Gastrocnemius medialis (tissue), 4 donors: ENCODE data around the gene PRKN. TPM values are rescaled to one million over a fixed set of nuclear protein-coding genes. Genes with fewer than 3 reads are reported as not detected.

ENCODE experiments used
- ATAC-seq, 2 donors: fragments of 150-250 bp; one replicate each; pipeline ENCODE4 v1.9.1; 2016
- DNase-seq, 2 donors: peaks; one replicate each; pipeline ENCODE4 v3.0.0-alpha.2; 2019
- H3K27ac ChIP-seq, 4 donors: fragments of 200-600 bp; sonication (generic); 1 replicate in 1 of 4; 2 replicates in 3 of 4; pipeline ENCODE4 v1.5.1; 2016 to 2018; ENCODE audit warnings: mild to moderate bottlenecking in 2 of 4, moderate library complexity in 1 of 4
- H3K27me3 ChIP-seq, 3 donors: fragments of 200-600 bp; sonication (generic) in 2 of 3; 1 replicate in 1 of 3; 2 replicates in 2 of 3; pipeline versions ENCODE4 v1.5.1 to v1.6.0; 2016 to 2019; ENCODE audit warnings: mild to moderate bottlenecking in 1 of 3, moderate library complexity in 1 of 3
- H3K36me3 ChIP-seq, 2 donors: fragments of 200-600 bp; sonication (generic) in 1 of 2; one replicate each; pipeline ENCODE4 v1.5.1; 2017 to 2018
- H3K4me1 ChIP-seq, 2 donors: fragments of 200-600 bp; sonication (generic) in 1 of 2; one replicate each; pipeline ENCODE4 v1.5.1; 2016 to 2017; ENCODE audit warnings: mild to moderate bottlenecking in 2 of 2
- H3K4me3 ChIP-seq, 4 donors: fragments of 200-600 bp; sonication (generic) in 3 of 4; 1 replicate in 1 of 4; 2 replicates in 3 of 4; pipeline ENCODE4 v1.5.1; 2016 to 2019; ENCODE audit warnings: mild to moderate bottlenecking in 2 of 4
- H3K9me3 ChIP-seq, 3 donors: fragments of 200-600 bp; sonication (generic) in 2 of 3; 1 replicate in 1 of 3; 2 replicates in 2 of 3; pipeline ENCODE4 v1.5.1; 2016 to 2019
- POLR2A ChIP-seq, 2 donors: fragments of 450-650 bp; IDR thresholded peaks; one replicate each; pipeline ENCODE4 v1.6.1; 2017; ENCODE audit warnings: antibody characterized with exemption in 2 of 2, mild to moderate bottlenecking in 2 of 2, moderate library complexity in 2 of 2
- in situ Hi-C, 4 donors: fragments of 200-750 bp; cut with MboI; loops; one replicate each; pipeline versions ENCODE4 v1.15.0 to v1.8.0; 2017; ENCODE audit warnings: low sequenced_read_pairs in 4 of 4
- intact Hi-C: fragments of 100-400 bp; cut with DNase I; formaldehyde crosslinking; loops from one replicate; pipeline ENCODE4 v1.15.1; 2023; ENCODE audit warnings: low total_unique reads
- total RNA-seq, 4 donors: library from RNA; depleted of rRNA; stranded (reverse); fragments of >200 nt; gene quantifications; one replicate each; pipeline versions ENCODE4 v1.1.0 to v1.2.3, GENCODE V29; 2016
- TF ChIP-seq, protein P1 (sequence below), 5 experiments: fragments of 450-650 bp in 3 of 5; fragments of 200-600 bp in 2 of 5; sonication (generic) in 2 of 5; IDR thresholded peaks in 4 of 5; conservative IDR thresholded peaks in 1 of 5; 1 replicate in 4 of 5; 2 replicates in 1 of 5; pipeline ENCODE4 v1.5.1; 2016 to 2019; ENCODE audit warnings: antibody characterized with exemption in 5 of 5, mild to moderate bottlenecking in 3 of 5, moderate library complexity in 3 of 5

PRKN gene
- total RNA-seq, 4 donors from 2014 or later = 8.4 to 21.6 (median 13.7) TPM

GRCh38 chr6:162572240-162572639 is 155.3 kb downstream of the PRKN start:
- in situ Hi-C loops (no loop called here), intact Hi-C loops (no loop called here)
- Histone ChIP-seq H3K4me1 (no peaks in the 10 kb centered on the region), H3K4me3 (no peak overlapping the region), H3K9me3 (peaks cover 0 to 5% (median 0%) of the 10 kb centered on the region in 3 donors), H3K27ac (no peak overlapping the region), H3K27me3 (no peaks in the 10 kb centered on the region), H3K36me3 (no peaks in the 10 kb centered on the region)
- DNase-seq = no peak
- ATAC-seq = no peak
- TF ChIP-seq, protein P1, sequence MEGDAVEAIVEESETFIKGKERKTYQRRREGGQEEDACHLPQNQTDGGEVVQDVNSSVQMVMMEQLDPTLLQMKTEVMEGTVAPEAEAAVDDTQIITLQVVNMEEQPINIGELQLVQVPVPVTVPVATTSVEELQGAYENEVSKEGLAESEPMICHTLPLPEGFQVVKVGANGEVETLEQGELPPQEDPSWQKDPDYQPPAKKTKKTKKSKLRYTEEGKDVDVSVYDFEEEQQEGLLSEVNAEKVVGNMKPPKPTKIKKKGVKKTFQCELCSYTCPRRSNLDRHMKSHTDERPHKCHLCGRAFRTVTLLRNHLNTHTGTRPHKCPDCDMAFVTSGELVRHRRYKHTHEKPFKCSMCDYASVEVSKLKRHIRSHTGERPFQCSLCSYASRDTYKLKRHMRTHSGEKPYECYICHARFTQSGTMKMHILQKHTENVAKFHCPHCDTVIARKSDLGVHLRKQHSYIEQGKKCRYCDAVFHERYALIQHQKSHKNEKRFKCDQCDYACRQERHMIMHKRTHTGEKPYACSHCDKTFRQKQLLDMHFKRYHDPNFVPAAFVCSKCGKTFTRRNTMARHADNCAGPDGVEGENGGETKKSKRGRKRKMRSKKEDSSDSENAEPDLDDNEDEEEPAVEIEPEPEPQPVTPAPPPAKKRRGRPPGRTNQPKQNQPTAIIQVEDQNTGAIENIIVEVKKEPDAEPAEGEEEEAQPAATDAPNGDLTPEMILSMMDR (IDR thresholded peaks at IDR 0.05 in 4 of 5, conservative IDR thresholded peaks at IDR 0.05 in 1 of 5) = no peak
- TF ChIP-seq POLR2A (IDR thresholded peaks at IDR 0.05) = no peak

DNA sequence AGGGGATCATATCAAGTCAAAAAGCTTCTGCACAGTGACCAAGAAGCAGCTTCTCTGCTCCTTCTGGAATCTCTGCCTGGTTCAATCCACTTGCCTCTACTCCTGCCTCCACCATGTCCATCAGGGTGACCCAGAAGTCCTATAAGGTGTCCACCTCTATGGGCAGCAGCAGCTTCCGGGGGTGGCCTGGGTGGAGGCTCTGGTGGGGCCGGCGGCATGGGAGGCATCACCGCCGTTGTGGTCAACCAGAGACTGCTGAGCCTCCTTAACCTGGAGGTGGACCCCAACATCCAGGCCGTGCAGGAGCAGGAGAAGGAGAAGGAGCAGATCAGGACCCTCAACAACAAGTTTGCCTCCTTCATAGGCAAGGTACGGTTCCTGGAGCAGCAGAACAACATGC is 159.3 kb downstream of the PRKN start:
- no peaks in the 10 kb centered on the region for H3K36me3 ChIP-seq
- intact Hi-C loops (no loop called here), in situ Hi-C loops (no loop called here)
- no peaks in the 10 kb centered on the region for H3K4me1 ChIP-seq
- no peak overlapping the region for H3K4me3 ChIP-seq
- ATAC-seq (no peak), DNase-seq (no peak)
- H3K27ac ChIP-seq = no peak overlapping the region
- H3K27me3 ChIP-seq = no peaks in the 10 kb centered on the region
- H3K9me3 ChIP-seq = peaks cover 0 to 5% (median 0%) of the 10 kb centered on the region in 3 donors
- TF ChIP-seq POLR2A (IDR thresholded peaks at IDR 0.05) = no peak
- TF ChIP-seq, protein P1 (IDR thresholded peaks at IDR 0.05 in 4 of 5, conservative IDR thresholded peaks at IDR 0.05 in 1 of 5) = no peak

GRCh38 chr6:162562041-162562440 is 165.5 kb downstream of the PRKN start:
- H3K4me3 ChIP-seq = no peak overlapping the region
- H3K36me3 ChIP-seq = no peaks in the 10 kb centered on the region
- H3K9me3 ChIP-seq = no peaks in the 10 kb centered on the region
- intact Hi-C loops = no loop called here
- no peaks in the 10 kb centered on the region for H3K27me3 ChIP-seq
- ATAC-seq (no peak), DNase-seq (no peak)
- TF ChIP-seq POLR2A (IDR thresholded peaks at IDR 0.05) = no peak
- TF ChIP-seq, protein P1 (IDR thresholded peaks at IDR 0.05 in 4 of 5, conservative IDR thresholded peaks at IDR 0.05 in 1 of 5) = no peak
- no peak overlapping the region for H3K27ac ChIP-seq
- in situ Hi-C loops = no loop called here
- H3K4me1 ChIP-seq = no peaks in the 10 kb centered on the region

DNA sequence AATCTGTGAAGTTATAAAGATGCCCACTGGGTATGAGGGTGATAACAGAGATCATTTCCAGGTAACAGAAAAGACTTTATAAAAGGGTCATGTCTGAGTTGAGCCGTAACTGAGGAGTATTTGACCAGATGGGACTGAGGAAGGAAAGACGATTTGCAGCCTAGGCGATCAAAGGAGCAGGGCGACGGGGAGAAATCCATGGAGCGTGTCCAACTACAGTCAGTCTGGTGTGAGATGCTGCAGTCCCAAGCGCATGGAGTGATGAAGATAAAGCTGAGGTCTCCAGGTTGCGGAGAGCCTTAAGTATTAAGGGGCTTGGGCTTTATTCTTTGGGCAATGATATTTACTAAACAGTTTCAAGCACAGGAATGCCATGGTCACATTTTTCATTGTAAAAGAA is 166.7 kb downstream of the PRKN start:
- Histone ChIP-seq H3K4me1 (no peaks in the 10 kb centered on the region), H3K4me3 (no peak overlapping the region), H3K9me3 (no peaks in the 10 kb centered on the region), H3K27ac (no peak overlapping the region), H3K27me3 (no peaks in the 10 kb centered on the region), H3K36me3 (no peaks in the 10 kb centered on the region)
- no peak for ATAC-seq
- no peak for DNase-seq
- intact Hi-C loops (no loop called here), in situ Hi-C loops (no loop called here)
- TF ChIP-seq POLR2A (IDR thresholded peaks at IDR 0.05) = no peak
- TF ChIP-seq, protein P1 (IDR thresholded peaks at IDR 0.05 in 4 of 5, conservative IDR thresholded peaks at IDR 0.05 in 1 of 5) = no peak

DNA sequence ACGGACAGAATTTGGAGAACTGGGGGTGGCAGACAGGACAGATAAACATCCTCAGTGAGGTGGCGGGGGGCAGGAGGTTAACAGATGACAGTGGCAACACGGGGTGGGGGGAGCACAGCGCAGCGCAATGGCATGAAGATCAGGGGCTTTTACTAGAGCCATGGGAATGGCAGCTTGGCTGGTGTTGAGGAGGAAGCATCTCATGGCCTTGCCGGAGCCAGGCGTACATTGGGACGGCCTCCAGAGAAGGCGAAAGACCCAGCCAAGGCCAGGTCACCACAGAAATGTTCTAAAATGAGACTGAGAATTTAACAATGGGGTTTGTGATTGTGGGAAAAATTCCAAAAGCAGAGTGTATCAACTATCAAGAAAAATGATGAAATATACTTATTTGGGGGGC is 173.0 kb downstream of the PRKN start:
- in situ Hi-C loops = no loop called here
- no peak for TF ChIP-seq POLR2A (IDR thresholded peaks at IDR 0.05)
- TF ChIP-seq, protein P1 (IDR thresholded peaks at IDR 0.05 in 4 of 5, conservative IDR thresholded peaks at IDR 0.05 in 1 of 5) = no peak
- Histone ChIP-seq H3K4me3 (no peak overlapping the region), H3K27me3 (no peaks in the 10 kb centered on the region), H3K36me3 (no peaks in the 10 kb centered on the region), H3K4me1 (no peaks in the 10 kb centered on the region), H3K9me3 (no peaks in the 10 kb centered on the region), H3K27ac (no peak overlapping the region)
- ATAC-seq (no peak), DNase-seq (no peak)
- intact Hi-C loops = no loop called here
